Kidney capillary endothelial cell (primary cell): ENCODE data around the gene SP7.
"Not testable (repeated sequence)": the region's sequence is repeated elsewhere in the genome, so short reads cannot be mapped to it uniquely, and the experiment has no call there.

Experiments
- DNase-seq: peaks from one replicate; pipeline ENCODE4 v3.0.0-alpha.2; 2018; ENCODE audit warnings: low spot score

Gene SP7

DNA sequence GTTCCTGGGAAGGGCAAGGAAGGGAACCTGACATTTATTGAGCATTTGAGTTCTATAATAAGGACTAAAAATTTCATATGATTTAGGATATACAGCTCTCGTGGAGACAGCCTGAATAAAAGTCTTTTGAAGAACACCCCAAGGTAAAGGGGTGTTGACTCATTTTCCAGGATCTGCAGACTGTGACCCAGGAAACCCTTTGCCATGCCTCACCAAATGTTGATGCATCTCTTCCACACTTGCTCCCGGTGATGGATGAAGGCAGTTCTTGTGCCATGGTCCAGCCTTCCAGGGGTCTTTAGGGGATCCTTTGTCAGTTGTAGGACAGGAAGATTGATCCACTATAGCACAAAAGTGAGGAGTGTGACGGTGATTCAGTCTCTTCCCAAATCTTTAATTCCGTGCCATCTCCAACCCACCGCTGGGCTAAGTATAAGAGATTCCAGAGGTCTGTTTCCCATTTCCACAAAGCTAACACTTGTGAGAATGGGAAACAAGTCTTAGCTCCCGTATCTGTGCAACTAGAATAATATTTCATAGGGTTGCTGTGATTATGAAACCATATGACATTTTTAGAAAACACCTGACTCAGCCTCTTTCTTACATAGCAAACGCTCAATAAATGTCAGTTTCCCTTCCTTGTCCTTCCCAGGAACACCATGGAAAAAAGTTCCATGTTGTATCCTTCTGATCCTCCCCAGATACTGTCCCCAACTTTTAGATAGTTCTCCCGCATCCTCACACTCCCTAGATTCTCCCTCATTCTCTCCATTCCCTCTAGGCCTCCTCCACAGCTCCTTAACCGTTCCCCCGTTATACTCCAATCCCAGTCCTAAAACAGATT is 15.6 kb downstream of the SP7 start:
- DNase-seq: no peak

DNA sequence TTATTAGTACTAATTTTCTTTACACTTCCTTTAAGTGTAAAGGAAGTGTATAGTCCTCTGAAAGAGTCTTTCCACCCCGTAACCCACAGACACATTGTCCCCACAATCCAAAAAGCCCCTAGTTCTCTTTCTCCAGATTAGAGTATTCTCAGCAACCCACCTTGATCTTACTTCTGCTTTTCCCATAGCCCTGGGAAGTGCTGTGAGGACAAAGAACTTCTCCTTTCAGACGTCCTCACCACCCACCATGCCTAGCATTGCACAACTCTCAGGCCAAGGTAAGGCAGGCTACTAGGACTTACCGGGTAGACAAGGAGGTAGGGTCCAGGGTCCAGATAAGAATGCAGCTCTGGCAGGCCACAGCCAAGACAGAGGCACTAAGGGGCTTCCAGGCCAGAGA is 22.2 kb downstream of the SP7 start:
- DNase-seq: no peak

- no peak for DNase-seq
These were observed 27.9 kb downstream of the SP7 start for GRCh38 chr12:53308276-53308675.

- DNase-seq: no peak
These were observed 29.3 kb downstream of the SP7 start for GRCh38 chr12:53306826-53307225.

GRCh38 chr12:53302903-53303302 is 33.3 kb downstream of the SP7 start:
- DNase-seq: no peak

DNA sequence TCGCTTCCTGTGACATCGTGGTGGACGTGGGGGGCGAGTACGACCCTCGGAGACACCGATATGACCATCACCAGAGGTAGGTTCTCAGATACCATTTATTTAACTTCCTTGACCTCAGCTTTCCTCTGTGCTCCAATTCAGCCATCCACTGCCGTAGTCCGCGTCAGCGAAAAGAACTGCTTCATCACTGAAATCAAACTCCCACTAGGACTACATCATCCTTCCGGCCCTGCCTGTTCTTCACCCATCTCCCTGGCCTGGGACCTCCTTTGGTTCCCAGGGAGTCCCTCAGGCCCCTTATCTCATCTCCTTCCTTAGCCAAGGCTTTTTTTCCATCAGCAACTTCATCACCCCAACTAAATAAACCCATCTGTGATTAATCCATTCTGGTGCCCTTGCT is 36.0 kb downstream of the SP7 start:
- no peak for DNase-seq

GRCh38 chr12:53299454-53300180 is 36.5 kb downstream of the SP7 start, which contains the start of gene MYG1:
MYG1 (plus strand) TSS chr12:53299695; CDS start chr12:53299738, 43 bp downstream.
- peak; percentile 81 for DNase-seq

DNA sequence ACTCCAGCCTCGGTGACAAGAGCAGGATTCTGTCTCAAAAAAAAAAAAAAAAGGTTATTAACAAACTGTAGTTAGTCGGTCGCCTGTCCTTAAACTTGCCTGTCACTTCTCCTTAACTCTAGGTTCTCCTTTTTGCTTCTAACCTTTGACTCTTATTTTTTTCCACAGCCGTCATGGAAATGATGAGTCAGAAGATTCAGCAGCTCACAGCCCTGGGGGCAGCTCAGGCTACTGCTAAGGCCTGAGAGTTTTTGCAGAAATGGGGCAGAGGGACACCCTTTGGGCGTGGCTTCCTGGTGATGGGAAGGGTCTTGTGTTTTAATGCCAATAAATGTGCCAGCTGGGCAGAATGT is 37.1 kb downstream of the SP7 start:
- peak; percentile 59 for DNase-seq

- no peak for DNase-seq
These were observed 38.0 kb downstream of the SP7 start for GRCh38 chr12:53298164-53298563.

GRCh38 chr12:53297106-53297505 is 39.0 kb downstream of the SP7 start:
- DNase-seq: not testable (repeated sequence)

DNA sequence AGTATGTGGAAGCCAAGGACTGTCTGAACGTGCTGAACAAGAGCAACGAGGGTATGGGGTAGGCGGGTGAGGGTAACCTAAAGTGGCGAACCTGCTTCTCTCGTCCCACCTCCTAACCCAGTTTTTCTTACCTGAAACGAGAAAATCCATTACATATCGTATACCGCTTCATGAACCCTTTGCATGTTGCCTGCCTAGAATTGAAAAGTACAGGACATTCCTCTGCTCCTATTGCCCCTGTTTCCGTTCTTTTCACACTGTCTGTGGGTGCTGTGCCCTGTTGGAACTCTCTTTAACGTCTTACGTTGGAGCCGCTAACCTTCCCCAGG is 40.3 kb downstream of the SP7 start:
- DNase-seq: no peak

DNA sequence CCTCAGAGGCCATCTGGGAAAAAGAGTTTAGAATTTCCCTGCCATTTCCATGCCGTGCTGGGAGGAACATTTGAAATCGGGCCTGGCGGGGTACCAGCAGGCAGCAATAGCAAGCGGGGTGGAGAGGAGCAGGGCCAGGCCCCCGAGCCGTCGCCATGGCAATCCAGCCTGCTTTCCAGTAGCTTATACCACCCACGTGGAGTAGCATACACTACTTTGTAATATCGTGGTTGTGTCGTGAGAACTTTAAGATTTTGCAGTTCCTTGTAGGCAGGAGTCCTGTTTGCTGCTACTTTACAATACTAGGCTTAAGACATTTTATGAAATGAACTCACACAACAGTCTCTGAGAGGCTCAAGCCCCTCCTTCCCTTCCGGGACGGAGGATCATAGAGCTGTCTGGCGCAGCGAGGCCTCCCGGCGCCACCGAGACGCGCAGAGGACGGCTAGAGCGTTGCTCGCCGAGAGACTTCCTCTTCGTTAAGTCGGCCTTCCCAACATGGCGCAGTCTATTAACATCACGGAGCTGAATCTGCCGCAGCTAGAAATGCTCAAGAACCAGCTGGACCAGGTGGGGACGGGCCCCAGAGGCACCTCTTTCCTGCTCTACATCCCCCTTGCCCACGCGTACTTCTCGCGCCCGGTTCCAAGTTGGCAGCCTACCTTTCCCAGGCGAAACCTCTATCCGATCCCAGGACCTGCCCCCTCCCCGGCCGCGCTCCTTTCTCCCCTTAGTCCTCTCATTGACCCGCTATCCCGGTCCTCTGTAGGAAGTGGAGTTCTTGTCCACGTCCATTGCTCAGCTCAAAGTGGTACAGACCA is 40.9 kb downstream of the SP7 start, which contains the start of gene PFDN5:
PFDN5 (plus strand) TSS at position 473 of the 821 bp plus-strand sequence; CDS start at position 499, 26 bp downstream.
- peak; percentile 88 for DNase-seq

- no peak for DNase-seq
These were observed 43.7 kb downstream of the SP7 start for GRCh38 chr12:53292426-53292825.

GRCh38 chr12:53290661-53291060 is 45.5 kb downstream of the SP7 start:
- DNase-seq: no peak

DNA sequence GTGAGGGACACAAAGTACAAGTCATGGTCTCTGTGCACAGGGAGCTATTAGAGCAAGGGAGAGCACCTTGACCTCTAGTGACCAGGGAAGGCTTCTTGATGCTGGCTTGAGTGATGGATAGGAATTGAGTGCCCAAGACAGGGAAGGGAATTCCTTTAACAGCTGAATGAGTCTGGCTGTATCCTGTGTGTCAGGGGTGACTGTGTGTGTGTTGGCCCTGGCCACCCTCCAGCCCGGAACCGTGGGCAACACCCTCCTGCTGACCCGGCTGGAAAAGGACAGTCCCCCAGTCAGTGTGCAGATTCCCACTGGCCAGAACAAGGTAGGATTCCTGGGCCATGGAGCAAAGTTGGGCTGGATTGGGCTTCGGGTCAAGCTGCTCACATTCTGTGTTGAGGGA is 46.3 kb downstream of the SP7 start:
- peak; percentile 50 for DNase-seq

DNA sequence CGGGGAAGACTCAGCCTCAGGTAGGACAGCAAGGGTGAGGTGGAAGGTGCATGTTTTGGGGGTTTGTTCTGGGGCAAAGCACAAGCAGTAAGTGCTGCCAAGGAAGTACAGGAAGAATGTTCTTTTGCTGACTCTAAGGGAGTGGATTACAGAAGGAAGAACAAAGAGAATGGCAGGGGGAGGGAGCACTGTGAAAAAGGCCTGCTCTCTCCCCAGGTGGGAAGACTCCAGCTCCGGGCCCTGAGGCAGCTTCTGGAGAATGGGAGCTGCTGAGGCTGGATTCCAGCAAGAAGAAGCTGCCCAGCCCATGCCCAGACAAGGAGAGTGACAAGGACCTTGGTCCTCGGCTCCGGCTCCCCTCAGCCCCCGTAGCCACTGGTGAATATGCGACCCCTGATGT is 47.8 kb downstream of the SP7 start:
- no peak for DNase-seq

DNA sequence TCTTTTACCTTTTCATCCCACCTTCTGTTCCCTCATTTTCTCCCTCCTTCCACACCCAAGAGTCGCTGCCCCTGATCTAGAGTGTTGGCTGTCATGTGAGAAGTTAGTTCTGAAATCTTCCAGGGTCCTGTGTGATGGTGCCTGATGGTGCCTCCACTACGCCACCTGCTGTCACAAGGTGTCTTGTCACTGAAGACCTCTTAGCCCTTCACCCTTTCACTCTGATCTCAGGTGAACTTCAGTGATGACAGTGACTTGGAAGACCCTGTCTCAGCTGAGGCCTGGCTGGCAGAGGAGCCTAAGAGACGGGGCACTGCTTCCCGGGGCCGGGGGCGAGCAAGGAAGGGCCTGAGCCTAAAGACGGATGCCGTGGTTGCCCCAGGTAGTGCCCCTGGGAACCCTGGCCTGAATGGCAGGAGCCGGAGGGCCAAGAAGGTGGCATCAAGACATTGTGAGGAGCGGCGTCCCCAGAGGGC is 48.4 kb downstream of the SP7 start:
- DNase-seq: peak; percentile 32

GRCh38 chr12:53286448-53286847 is 49.7 kb downstream of the SP7 start:
- DNase-seq: no peak

GRCh38 chr12:53279888-53280498 is 56.2 kb downstream of the SP7 start:
- DNase-seq: no peak

- DNase-seq: no peak
These were observed 56.8 kb downstream of the SP7 start for GRCh38 chr12:53279283-53279869.

GRCh38 chr12:53277981-53278380 is 58.2 kb downstream of the SP7 start:
- DNase-seq: no peak
